ENCODE results near the gene UQCC2.

- no peak for TF ChIP-seq POLR2A (IDR thresholded peaks at IDR 0.05)
- TF ChIP-seq, protein P1, sequence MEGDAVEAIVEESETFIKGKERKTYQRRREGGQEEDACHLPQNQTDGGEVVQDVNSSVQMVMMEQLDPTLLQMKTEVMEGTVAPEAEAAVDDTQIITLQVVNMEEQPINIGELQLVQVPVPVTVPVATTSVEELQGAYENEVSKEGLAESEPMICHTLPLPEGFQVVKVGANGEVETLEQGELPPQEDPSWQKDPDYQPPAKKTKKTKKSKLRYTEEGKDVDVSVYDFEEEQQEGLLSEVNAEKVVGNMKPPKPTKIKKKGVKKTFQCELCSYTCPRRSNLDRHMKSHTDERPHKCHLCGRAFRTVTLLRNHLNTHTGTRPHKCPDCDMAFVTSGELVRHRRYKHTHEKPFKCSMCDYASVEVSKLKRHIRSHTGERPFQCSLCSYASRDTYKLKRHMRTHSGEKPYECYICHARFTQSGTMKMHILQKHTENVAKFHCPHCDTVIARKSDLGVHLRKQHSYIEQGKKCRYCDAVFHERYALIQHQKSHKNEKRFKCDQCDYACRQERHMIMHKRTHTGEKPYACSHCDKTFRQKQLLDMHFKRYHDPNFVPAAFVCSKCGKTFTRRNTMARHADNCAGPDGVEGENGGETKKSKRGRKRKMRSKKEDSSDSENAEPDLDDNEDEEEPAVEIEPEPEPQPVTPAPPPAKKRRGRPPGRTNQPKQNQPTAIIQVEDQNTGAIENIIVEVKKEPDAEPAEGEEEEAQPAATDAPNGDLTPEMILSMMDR (IDR thresholded peaks at IDR 0.05) = no peak
Observed at GRCh38 chr6:33698494-33698893, 13.0 kb downstream of the UQCC2 start.
